HepG2 (cell line): Measurements from ENCODE around the gene DENND4B. TPM values are rescaled to one million over a fixed set of nuclear protein-coding genes. Genes with fewer than 3 reads are reported as not detected.

ENCODE experiments used
- AGO2 ChIP-seq: fragments of 200-400 bp; formaldehyde crosslinking; optimal IDR thresholded peaks from 2 replicates; pipeline ENCODE3; 2017; ENCODE audit warnings: mild to moderate bottlenecking, low read depth, low read length, moderate library complexity
- CAMTA2 ChIP-seq: sonication (generic); formaldehyde crosslinking; IDR thresholded peaks from 2 replicates; pipeline ENCODE4 v1.4.0; 2020; ENCODE audit warnings: mild to moderate bottlenecking, missing genetic modification reagents, borderline replicate concordance
- CEBPB ChIP-seq: IDR thresholded peaks from 2 replicates; pipeline ENCODE4 v1.6.1; 2011; ENCODE audit warnings: low read depth, low read length, improper control_type of control experiment, borderline replicate concordance
- CHCHD3 ChIP-seq: sonication (generic); formaldehyde crosslinking; IDR thresholded peaks from 2 replicates; pipeline ENCODE4 v1.8.0; 2022; ENCODE audit warnings: mild to moderate bottlenecking, missing genetic modification reagents, moderate library complexity
- DPF2 ChIP-seq: sonication (generic); formaldehyde crosslinking; IDR thresholded peaks from 2 replicates; pipeline ENCODE4 v1.4.0; 2020; ENCODE audit warnings: mild to moderate bottlenecking, low read depth, missing genetic modification reagents, borderline replicate concordance
- GTF2F1 ChIP-seq: fragments of 150-350 bp; IDR thresholded peaks from 2 replicates; pipeline ENCODE4 v1.6.1; 2014; ENCODE audit warnings: low read length
- HDAC6 ChIP-seq: fragments of 200-600 bp; sonication (generic); IDR thresholded peaks from 2 replicates; pipeline ENCODE4 v1.7.0; 2017; ENCODE audit warnings: mild to moderate bottlenecking, antibody characterized with exemption, low read length, low read depth
- JUND ChIP-seq: sonication (generic); formaldehyde crosslinking; IDR thresholded peaks from 2 replicates; pipeline ENCODE4 v1.8.0; 2022; ENCODE audit warnings: mild to moderate bottlenecking, missing genetic modification reagents
- KAT7 ChIP-seq: IDR thresholded peaks from 2 replicates; pipeline ENCODE4 v1.6.1; 2018; ENCODE audit warnings: borderline replicate concordance, missing compliant biosample characterization
- KLF12 ChIP-seq: sonication (generic); formaldehyde crosslinking; IDR thresholded peaks from 2 replicates; pipeline ENCODE4 v1.4.0; 2020; ENCODE audit warnings: missing genetic modification reagents, borderline replicate concordance
- NCOA1 ChIP-seq: sonication (generic); formaldehyde crosslinking; IDR thresholded peaks from 2 replicates; pipeline ENCODE4 v1.9.0; 2021; ENCODE audit warnings: missing genetic modification reagents
- NPAS2 ChIP-seq: sonication (generic); formaldehyde crosslinking; IDR thresholded peaks from 2 replicates; pipeline ENCODE4 v1.8.0; 2022; ENCODE audit warnings: mild to moderate bottlenecking, missing genetic modification reagents, borderline replicate concordance
- RBAK ChIP-seq: sonication (generic); formaldehyde crosslinking; IDR thresholded peaks from 2 replicates; pipeline ENCODE4 v1.5.1; 2020; ENCODE audit warnings: mild to moderate bottlenecking, missing genetic modification reagents
- U2AF2 ChIP-seq: fragments of 200-400 bp; formaldehyde crosslinking; IDR thresholded peaks from 2 replicates; pipeline ENCODE4 v1.6.1; 2017; ENCODE audit warnings: low read depth, mild to moderate bottlenecking, low read length
- ZKSCAN5 ChIP-seq: sonication (generic); formaldehyde crosslinking; IDR thresholded peaks from 2 replicates; pipeline ENCODE4 v1.5.1; 2020; ENCODE audit warnings: mild to moderate bottlenecking, missing genetic modification reagents
- ZNF12 ChIP-seq: sonication (generic); formaldehyde crosslinking; IDR thresholded peaks from 2 replicates; pipeline ENCODE4 v1.5.0; 2020; ENCODE audit warnings: missing genetic modification reagents
- ZNF17 ChIP-seq: sonication (generic); formaldehyde crosslinking; IDR thresholded peaks from 2 replicates; pipeline ENCODE4 v1.5.0; 2020; ENCODE audit warnings: mild to moderate bottlenecking, missing genetic modification reagents
- ZNF264 ChIP-seq: sonication (generic); formaldehyde crosslinking; IDR thresholded peaks from 2 replicates; pipeline ENCODE4 v1.4.0; 2020; ENCODE audit warnings: missing genetic modification reagents
- ZNF563 ChIP-seq: sonication (generic); formaldehyde crosslinking; IDR thresholded peaks from 2 replicates; pipeline ENCODE4 v1.8.0; 2022; ENCODE audit warnings: mild to moderate bottlenecking, moderate library complexity, missing genetic modification reagents
- polyA plus RNA-seq, 8 experiments: library from polyadenylated mRNA; depleted of rRNA in 3 of 8; stranded (reverse) in 7 of 8; unstranded in 1 of 8; fragments of >200 nt; fragmentation: Illumina TruSeq in 4 of 8; extraction: Trizol in 4 of 8; gene quantifications; 2 replicates each; pipeline versions ENCODE4 v1.2.1 to v1.2.3, GENCODE V29; 2011 to 2016; ENCODE audit warnings: low read depth in 4 of 8, missing spikeins in 1 of 8, mixed read lengths in 1 of 8; ENCODE audit not compliant: insufficient read depth in 1 of 8
- total RNA-seq, 5 experiments: library from RNA; depleted of rRNA; stranded (reverse); fragments of >200 nt; fragmentation: Illumina TruSeq; extraction: Trizol; gene quantifications; 2 replicates each; pipeline ENCODE4 v1.2.3, GENCODE V29; 2016; ENCODE audit warnings: low read depth in 1 of 5
- TF ChIP-seq, protein P1 (sequence below): sonication (generic); formaldehyde crosslinking; IDR thresholded peaks from 2 replicates; pipeline ENCODE4 v1.5.0; 2020; ENCODE audit warnings: missing genetic modification reagents, mild to moderate bottlenecking, borderline replicate concordance
- TF ChIP-seq, protein P2 (sequence below): IDR thresholded peaks from 2 replicates; pipeline ENCODE4 v1.6.1; 2016; ENCODE audit warnings: missing biosample characterization, missing genetic modification reagents, low read depth
- TF ChIP-seq, protein P3 (sequence below): sonication (generic); formaldehyde crosslinking; IDR thresholded peaks from 2 replicates; pipeline ENCODE4 v1.5.0; 2020; ENCODE audit warnings: mild to moderate bottlenecking, missing genetic modification reagents, borderline replicate concordance
- TF ChIP-seq, protein P4 (sequence below): sonication (generic); formaldehyde crosslinking; IDR thresholded peaks from 2 replicates; pipeline ENCODE4 v1.4.0; 2020; ENCODE audit warnings: missing genetic modification reagents
- TF ChIP-seq, protein P5 (sequence below): sonication (generic); formaldehyde crosslinking; IDR thresholded peaks from 2 replicates; pipeline ENCODE4 v1.8.1; 2023; ENCODE audit warnings: mild to moderate bottlenecking, missing genetic modification reagents, borderline replicate concordance
- TF ChIP-seq, protein P6 (sequence below): IDR thresholded peaks from 2 replicates; pipeline ENCODE4 v1.6.1; 2016; ENCODE audit warnings: low read depth, borderline replicate concordance

The DENND4B gene
- total and polyA plus RNA-seq, 2 of the 13 experiments (the other 11 are each of a cell fraction or from before 2014, with no cell fraction given) = 15.1 to 20.3 TPM

DNA sequence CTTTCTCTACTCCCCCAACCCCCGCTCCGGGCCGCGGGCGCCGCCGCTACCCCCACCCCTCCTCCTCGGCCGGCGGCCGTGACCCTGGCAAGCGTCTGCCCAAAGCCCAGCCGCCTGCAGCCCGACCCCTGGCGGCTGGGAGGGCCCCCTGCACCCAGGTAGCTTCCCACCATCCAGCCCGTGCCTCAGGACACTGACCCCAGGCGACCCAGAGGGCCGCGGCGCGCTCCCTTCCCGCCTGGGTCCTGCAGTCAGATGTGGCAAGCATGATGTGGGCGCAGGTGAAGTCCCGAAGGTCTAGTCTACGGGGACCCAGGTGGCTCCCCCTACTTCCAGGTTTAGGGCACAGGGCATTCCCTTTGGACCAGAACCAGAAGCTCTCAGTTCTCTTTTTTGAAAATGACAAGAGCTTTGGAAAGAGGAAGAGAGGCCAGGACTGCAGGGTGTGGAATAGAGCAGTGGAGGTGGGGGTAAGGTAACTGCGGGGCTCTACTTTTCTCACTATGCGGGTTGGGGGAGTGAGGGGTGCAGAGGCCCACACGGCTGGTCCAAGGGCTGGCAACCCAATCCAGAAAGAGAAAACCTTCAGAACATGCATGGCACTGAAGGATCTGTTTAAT is at the start of gene DENND4B (continued):
- no peak for TF ChIP-seq CHCHD3 (CRISPR knock-in tag)
- TF ChIP-seq ZKSCAN5 = no peak
- TF ChIP-seq CAMTA2 (CRISPR knock-in tag) = no peak
- TF ChIP-seq, protein P1, sequence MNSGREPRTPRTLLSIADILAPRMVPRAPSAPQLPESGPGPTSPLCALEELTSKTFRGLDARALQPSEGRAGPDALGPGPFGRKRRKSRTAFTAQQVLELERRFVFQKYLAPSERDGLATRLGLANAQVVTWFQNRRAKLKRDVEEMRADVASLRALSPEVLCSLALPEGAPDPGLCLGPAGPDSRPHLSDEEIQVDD (CRISPR knock-in tag) = no peak
- TF ChIP-seq U2AF2 = no peak
- TF ChIP-seq JUND = no peak
- TF ChIP-seq NCOA1 (CRISPR knock-in tag) = no peak
- TF ChIP-seq, protein P2, sequence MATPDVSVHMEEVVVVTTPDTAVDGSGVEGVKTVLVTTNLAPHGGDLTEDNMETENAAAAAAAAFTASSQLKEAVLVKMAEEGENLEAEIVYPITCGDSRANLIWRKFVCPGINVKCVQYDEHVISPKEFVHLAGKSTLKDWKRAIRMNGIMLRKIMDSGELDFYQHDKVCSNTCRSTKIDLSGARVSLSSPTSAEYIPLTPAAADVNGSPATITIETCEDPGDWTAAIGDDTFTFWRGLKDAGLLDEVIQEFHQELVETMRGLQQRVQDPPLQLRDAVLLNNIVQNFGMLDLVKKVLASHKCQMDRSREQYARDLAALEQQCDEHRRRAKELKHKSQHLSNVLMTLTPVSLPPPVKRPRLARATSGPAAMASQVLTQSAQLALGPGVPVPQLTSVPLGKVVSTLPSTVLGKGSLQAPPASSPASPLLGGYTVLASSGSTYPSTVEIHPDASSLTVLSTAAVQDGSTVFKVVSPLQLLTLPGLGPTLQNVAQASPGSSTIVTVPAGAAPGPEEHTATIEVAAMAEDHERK = no peak
- no peak for TF ChIP-seq NPAS2 (CRISPR knock-in tag)
- TF ChIP-seq, protein P3, sequence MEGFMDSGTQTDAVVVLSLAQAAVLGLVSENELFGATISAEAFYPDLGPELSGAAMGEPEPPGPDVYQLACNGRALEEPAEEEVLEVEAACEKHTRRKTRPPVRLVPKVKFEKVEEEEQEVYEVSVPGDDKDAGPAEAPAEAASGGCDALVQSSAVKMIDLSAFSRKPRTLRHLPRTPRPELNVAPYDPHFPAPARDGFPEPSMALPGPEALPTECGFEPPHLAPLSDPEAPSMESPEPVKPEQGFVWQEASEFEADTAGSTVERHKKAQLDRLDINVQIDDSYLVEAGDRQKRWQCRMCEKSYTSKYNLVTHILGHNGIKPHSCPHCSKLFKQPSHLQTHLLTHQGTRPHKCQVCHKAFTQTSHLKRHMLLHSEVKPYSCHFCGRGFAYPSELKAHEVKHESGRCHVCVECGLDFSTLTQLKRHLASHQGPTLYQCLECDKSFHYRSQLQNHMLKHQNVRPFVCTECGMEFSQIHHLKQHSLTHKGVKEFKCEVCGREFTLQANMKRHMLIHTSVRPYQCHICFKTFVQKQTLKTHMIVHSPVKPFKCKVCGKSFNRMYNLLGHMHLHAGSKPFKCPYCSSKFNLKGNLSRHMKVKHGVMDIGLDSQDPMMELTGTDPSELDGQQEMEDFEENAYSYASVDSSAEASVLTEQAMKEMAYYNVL = peak; percentile 32; the same call in 1 of the 2 replicates
- no peak for TF ChIP-seq ZNF17 (CRISPR knock-in tag)
- TF ChIP-seq, protein P4, sequence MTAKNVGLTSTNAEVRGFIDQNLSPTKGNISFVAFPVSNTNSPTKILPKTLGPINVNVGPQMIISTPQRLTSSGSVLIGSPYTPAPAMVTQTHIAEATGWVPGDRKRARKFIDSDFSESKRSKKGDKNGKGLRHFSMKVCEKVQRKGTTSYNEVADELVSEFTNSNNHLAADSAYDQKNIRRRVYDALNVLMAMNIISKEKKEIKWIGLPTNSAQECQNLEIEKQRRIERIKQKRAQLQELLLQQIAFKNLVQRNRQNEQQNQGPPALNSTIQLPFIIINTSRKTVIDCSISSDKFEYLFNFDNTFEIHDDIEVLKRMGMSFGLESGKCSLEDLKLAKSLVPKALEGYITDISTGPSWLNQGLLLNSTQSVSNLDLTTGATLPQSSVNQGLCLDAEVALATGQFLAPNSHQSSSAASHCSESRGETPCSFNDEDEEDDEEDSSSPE (CRISPR knock-in tag) = peak; percentile 63
- TF ChIP-seq, protein P5, sequence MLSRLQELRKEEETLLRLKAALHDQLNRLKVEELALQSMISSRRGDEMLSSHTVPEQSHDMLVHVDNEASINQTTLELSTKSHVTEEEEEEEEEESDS = no peak
- TF ChIP-seq HDAC6 = no peak
- TF ChIP-seq ZNF264 (CRISPR knock-in tag) = no peak
- TF ChIP-seq GTF2F1 = no peak
- TF ChIP-seq RBAK (CRISPR knock-in tag) = no peak
- 0 out of 2 replicates have a peak, but pooled peaks have one; percentile 36 for TF ChIP-seq KAT7 (CRISPR knock-in tag)
- TF ChIP-seq ZNF12 (CRISPR knock-in tag) = 0 out of 2 replicates have a peak, but pooled peaks have one; percentile 20
- no peak for TF ChIP-seq DPF2
- TF ChIP-seq KLF12 = peak; percentile 55; the same call in 1 of the 2 replicates
- TF ChIP-seq CEBPB = no peak
- TF ChIP-seq, protein P6, sequence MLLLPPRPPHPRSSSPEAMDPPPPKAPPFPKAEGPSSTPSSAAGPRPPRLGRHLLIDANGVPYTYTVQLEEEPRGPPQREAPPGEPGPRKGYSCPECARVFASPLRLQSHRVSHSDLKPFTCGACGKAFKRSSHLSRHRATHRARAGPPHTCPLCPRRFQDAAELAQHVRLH = peak; percentile 82; the same call in 1 of the 2 replicates
- TF ChIP-seq ZNF563 (CRISPR knock-in tag) = no peak
- peak; percentile 67 for TF ChIP-seq AGO2
